ENCODE results near the gene ALDH1A3.

Gene ALDH1A3

GRCh38 chr15:100859970-100860828 is 19.4 kb upstream of the ALDH1A3 start:
- DNase-seq (ENCODE audit: low spot score), result no peak

- no peak for DNase-seq (ENCODE audit: low spot score)
These were observed 18.7 kb upstream of the ALDH1A3 start for GRCh38 chr15:100860829-100861510.

GRCh38 chr15:100861511-100861991 is 18.1 kb upstream of the ALDH1A3 start:
- no peak for DNase-seq (ENCODE audit: low spot score)

GRCh38 chr15:100862162-100862561 is 17.5 kb upstream of the ALDH1A3 start:
- DNase-seq (ENCODE audit: low spot score), result no peak

GRCh38 chr15:100863075-100863795 is 16.4 kb upstream of the ALDH1A3 start:
- no peak for DNase-seq (ENCODE audit: low spot score)

- DNase-seq (ENCODE audit: low spot score), result no peak
These were observed 15.8 kb upstream of the ALDH1A3 start for GRCh38 chr15:100863796-100864267.

- no peak for DNase-seq (ENCODE audit: low spot score)
These were observed 13.0 kb upstream of the ALDH1A3 start for GRCh38 chr15:100866386-100867330.

GRCh38 chr15:100867433-100867832 is 12.2 kb upstream of the ALDH1A3 start:
- no peak for DNase-seq (ENCODE audit: low spot score)

GRCh38 chr15:100869151-100869999 is 10.3 kb upstream of the ALDH1A3 start:
- DNase-seq (ENCODE audit: low spot score), result no peak

- peak; percentile 86 for DNase-seq (ENCODE audit: low spot score)
These were observed 6.5 kb upstream of the ALDH1A3 start for GRCh38 chr15:100873029-100873677.

GRCh38 chr15:100875495-100875894 is 4.1 kb upstream of the ALDH1A3 start:
- DNase-seq (ENCODE audit: low spot score), result no peak

- no peak for DNase-seq (ENCODE audit: low spot score)
These were observed 3.7 kb upstream of the ALDH1A3 start for GRCh38 chr15:100875976-100876375.

- DNase-seq (ENCODE audit: low spot score), result peak; percentile 77
These were observed 2.1 kb upstream of the ALDH1A3 start for GRCh38 chr15:100877551-100877950.

GRCh38 chr15:100878130-100878529 is 1.5 kb upstream of the ALDH1A3 start:
- no peak for DNase-seq (ENCODE audit: low spot score)

GRCh38 chr15:100878648-100879047 is 983 bp upstream of the ALDH1A3 start:
- DNase-seq (ENCODE audit: low spot score), result peak; percentile 59

GRCh38 chr15:100879061-100879463 is 569 bp upstream of the ALDH1A3 start:
- DNase-seq (ENCODE audit: low spot score), result no peak

GRCh38 chr15:100880139-100880896 is 687 bp downstream of the ALDH1A3 start:
- peak; percentile 36 for DNase-seq (ENCODE audit: low spot score)

- DNase-seq (ENCODE audit: low spot score), result no peak
These were observed 1.2 kb downstream of the ALDH1A3 start for GRCh38 chr15:100880897-100881242.

All from kidney tubule cell (primary cell).